ENCODE data around the gene DIS3L2. TPM values are rescaled to one million over a fixed set of nuclear protein-coding genes. Genes with fewer than 3 reads are reported as not detected.
"Not testable (repeated sequence)": the region's sequence is repeated elsewhere in the genome, so short reads cannot be mapped to it uniquely, and the experiment has no call there.

DIS3L2 gene
- total RNA-seq, 1 donor from 2014 or later: 32.2 TPM

DNA sequence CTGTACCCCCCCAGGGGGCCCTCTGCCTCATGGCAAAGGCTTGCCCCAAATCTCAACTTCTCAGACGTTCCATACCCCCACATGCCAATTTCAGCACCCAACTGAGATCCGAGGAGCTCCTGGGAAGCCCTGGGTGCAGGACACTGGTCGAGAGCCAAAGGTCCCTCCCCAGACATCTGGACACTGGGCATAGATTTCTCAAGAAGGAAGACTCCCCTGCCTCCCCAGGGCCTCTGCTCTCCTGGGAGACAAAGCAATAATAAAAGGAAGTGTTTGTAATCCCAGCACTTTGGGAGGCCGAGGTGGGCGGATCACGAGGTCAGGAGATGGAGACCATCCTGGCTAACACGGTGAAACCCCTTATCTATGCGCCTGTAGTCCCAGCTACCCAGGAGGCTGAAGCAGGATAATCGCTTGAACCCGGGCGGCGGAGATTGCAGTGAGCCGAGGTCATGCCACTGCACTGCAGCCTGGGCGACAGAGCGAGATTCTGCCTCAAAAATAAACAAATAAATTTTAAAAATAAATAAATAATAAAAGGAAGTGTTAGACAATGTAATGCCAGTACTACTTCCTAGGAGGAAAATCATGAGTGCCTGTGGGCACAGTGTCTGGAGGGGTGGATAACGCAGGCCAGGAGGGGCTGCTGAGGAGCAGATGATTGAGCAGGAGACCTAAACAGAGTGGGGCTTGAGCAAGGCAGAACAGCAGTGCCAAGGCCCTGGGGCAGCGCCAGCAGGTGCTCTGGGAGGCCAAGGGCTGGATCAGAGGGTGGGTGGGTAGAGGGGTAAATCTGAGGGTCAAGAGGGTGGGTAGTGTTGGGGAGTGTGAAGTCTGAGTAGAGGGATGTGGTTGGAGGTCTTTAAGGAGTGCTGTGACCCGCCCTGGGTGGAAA is 421.1 kb downstream of the DIS3L2 start:
- H3K9me3 ChIP-seq: no peaks in the 10 kb centered on the region
- intact Hi-C loops (cut with DNase I): no loop called here
- H3K4me1 ChIP-seq: peaks cover 14% of the 10 kb centered on the region
- H3K27me3 ChIP-seq: no peaks in the 10 kb centered on the region
- H3K36me3 ChIP-seq: no peaks in the 10 kb centered on the region
- no peak overlapping the region for H3K27ac ChIP-seq
- no peak for DNase-seq (ENCODE audit: extremely low spot score in 2 of 2)
- TF ChIP-seq POLR2AphosphoS5 (IDR thresholded peaks at IDR 0.05; ENCODE audit: insufficient read depth in 1 of 2, low read depth in 1 of 2) (no peak), POLR2A (IDR thresholded peaks at IDR 0.05) (no peak)
- TF ChIP-seq, protein P1, sequence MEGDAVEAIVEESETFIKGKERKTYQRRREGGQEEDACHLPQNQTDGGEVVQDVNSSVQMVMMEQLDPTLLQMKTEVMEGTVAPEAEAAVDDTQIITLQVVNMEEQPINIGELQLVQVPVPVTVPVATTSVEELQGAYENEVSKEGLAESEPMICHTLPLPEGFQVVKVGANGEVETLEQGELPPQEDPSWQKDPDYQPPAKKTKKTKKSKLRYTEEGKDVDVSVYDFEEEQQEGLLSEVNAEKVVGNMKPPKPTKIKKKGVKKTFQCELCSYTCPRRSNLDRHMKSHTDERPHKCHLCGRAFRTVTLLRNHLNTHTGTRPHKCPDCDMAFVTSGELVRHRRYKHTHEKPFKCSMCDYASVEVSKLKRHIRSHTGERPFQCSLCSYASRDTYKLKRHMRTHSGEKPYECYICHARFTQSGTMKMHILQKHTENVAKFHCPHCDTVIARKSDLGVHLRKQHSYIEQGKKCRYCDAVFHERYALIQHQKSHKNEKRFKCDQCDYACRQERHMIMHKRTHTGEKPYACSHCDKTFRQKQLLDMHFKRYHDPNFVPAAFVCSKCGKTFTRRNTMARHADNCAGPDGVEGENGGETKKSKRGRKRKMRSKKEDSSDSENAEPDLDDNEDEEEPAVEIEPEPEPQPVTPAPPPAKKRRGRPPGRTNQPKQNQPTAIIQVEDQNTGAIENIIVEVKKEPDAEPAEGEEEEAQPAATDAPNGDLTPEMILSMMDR (IDR thresholded peaks at IDR 0.05): no peak
- H3K4me3 ChIP-seq: no peak overlapping the region

DNA sequence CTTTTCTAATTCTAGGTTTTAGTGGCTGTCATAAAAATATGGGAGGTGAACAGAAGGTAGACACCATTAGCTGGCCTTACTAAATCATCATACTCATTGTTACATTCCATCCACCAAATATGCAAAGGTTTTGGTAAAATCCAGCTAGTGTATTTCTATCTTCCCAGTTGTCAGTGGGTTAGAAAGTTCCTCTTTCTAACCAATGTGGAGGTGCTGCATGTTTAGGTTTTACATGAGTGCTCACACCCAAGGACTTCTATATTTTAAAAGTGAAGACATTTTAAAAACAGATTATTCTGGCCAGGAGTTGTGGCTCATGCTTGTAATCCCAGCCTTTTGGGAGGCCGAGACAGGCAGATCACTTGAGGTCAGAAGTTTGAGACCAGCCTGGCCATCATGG is 423.0 kb downstream of the DIS3L2 start:
- H3K27me3 ChIP-seq: no peaks in the 10 kb centered on the region
- no peak overlapping the region for H3K27ac ChIP-seq
- no peaks in the 10 kb centered on the region for H3K9me3 ChIP-seq
- intact Hi-C loops (cut with DNase I): no loop called here
- peaks cover 14% of the 10 kb centered on the region for H3K4me1 ChIP-seq
- no peak for DNase-seq (ENCODE audit: extremely low spot score in 2 of 2)
- no peak overlapping the region for H3K4me3 ChIP-seq
- TF ChIP-seq POLR2AphosphoS5 (IDR thresholded peaks at IDR 0.05; ENCODE audit: insufficient read depth in 1 of 2, low read depth in 1 of 2): no peak
- no peak for TF ChIP-seq POLR2A (IDR thresholded peaks at IDR 0.05)
- TF ChIP-seq, protein P1 (IDR thresholded peaks at IDR 0.05): no peak
- no peaks in the 10 kb centered on the region for H3K36me3 ChIP-seq

DNA sequence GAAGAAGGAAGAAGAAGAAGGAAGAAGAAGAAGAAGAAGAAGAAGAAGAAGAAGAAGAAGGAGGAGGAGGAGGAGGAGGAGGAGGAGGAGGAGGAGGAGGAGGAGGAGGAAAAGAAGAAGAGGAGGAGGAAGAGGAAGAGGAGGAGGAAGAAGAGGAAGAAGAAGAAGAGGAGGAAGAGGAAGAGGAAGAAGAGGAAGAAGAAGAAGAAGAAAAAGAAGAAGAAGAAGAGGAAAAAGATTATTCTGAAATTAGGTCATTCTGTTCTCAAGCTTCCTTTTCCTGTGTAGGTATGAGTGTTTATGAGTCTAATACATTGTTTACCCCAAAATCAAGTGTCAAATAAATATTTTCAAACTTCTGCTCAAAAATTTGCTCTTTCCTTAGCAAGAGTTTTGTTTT is 423.5 kb downstream of the DIS3L2 start:
- intact Hi-C loops (cut with DNase I); H3K9me3 ChIP-seq; H3K4me3 ChIP-seq; H3K27me3 ChIP-seq; H3K36me3 ChIP-seq; DNase-seq (ENCODE audit: extremely low spot score in 2 of 2): not testable (repeated sequence)
- peaks cover 14% of the 10 kb centered on the region for H3K4me1 ChIP-seq
- peak overlapping the region; percentile 43 for H3K27ac ChIP-seq

DNA sequence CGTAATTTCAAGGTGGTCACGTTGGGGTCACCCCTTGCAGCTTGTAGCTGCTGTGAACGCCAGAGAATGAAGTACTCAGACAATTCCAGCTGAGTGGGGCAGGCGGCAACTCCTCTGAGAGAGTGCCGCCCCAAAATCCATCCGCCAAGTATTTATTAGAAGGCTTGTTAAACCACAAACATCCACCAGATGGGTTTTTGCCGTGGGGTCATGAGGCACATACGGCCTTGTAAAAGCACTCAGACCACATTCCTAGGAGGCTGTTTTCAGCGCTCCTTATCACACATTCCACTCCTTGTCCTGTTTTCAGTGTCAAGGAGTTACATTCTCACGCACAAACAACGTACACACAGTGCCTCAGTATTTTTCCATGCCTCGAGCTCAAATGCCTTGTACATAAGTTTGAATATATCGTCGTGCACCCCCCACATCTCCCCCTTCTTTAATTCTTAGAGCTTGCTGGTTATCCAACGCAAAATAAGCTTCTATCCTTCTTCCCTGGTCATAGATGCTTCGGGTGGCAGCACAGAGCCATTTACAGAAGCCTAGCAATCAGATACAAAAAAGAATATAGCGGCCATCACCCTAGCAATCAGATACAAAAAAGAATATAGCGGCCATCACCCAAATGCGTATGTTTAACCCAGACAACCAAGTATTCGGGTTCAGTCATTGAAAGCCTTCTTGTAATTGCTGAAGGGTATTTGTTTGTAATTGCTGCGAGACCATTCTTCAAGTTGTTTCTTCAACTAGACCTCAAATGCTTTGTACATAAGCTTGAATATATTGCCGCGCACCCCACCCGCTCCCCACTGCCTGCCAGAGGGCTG is 424.4 kb downstream of the DIS3L2 start:
- Histone ChIP-seq H3K27ac (peak overlapping the region; percentile 44), H3K9me3 (no peaks in the 10 kb centered on the region), H3K36me3 (no peaks in the 10 kb centered on the region), H3K4me3 (peak overlapping the region; percentile 33 to 38), H3K27me3 (no peaks in the 10 kb centered on the region), H3K4me1 (peaks cover 14% of the 10 kb centered on the region)
- DNase-seq (ENCODE audit: extremely low spot score in 2 of 2): no peak
- intact Hi-C loops (cut with DNase I): no loop called here
- TF ChIP-seq, protein P1 (IDR thresholded peaks at IDR 0.05): no peak
- peak in 1 of 2 donors; percentile 30 for TF ChIP-seq POLR2AphosphoS5 (IDR thresholded peaks at IDR 0.05; ENCODE audit: insufficient read depth in 1 of 2, low read depth in 1 of 2)

DNA sequence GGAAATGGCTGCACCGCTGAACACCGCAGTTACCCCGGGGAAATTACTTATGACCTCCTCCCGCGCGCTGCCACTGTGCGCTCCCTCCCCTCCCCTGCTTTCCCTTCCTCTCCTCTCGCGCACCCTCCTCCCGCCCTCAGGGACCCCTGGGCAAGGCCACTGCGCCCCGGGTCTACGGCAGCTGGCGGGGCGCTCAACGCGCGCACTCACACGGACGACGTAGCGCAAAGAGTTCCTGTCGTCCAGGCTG is 424.9 kb downstream of the DIS3L2 start:
- no peaks in the 10 kb centered on the region for H3K27me3 ChIP-seq

More for the DNA sequence above, 424.9 kb downstream of the DIS3L2 start:
- peak overlapping the region; percentile 33 to 38 for H3K4me3 ChIP-seq
- H3K27ac ChIP-seq: peak overlapping the region; percentile 44
- no peaks in the 10 kb centered on the region for H3K36me3 ChIP-seq
- TF ChIP-seq, protein P1 (IDR thresholded peaks at IDR 0.05): no peak
- TF ChIP-seq POLR2A (IDR thresholded peaks at IDR 0.05) (no peak), POLR2AphosphoS5 (IDR thresholded peaks at IDR 0.05; ENCODE audit: insufficient read depth in 1 of 2, low read depth in 1 of 2) (no peak)
- no peak for DNase-seq (ENCODE audit: extremely low spot score in 2 of 2)
- peaks cover 14% of the 10 kb centered on the region for H3K4me1 ChIP-seq
- H3K9me3 ChIP-seq: no peaks in the 10 kb centered on the region
- intact Hi-C loops (cut with DNase I): no loop called here

MicroRNAs within 50 kb of the gene (microRNA counts, 767-probe panel; counts per million panel counts)
- microRNA hsa-miR-562: 238 to 261 counts per million in 2 donors

Small RNAs within 50 kb of the gene (microRNA-seq; reads per million reads assigned to microRNA genes)
- gene MIR562 (ENCODE audit: borderline number of aligned reads, borderline replicate concordance): not detected

Small RNAs within 50 kb of the gene (small RNA-seq; reads per million reads assigned to genes)
- gene AC068134.3 (not detected), gene AC068134.4 (not detected), gene MIR562 (not detected)

Other genes with a start within 250 kb of the DIS3L2 start
- gene PDE6D, start 180.4 kb upstream of the DIS3L2 start, total RNA-seq: 23.6 TPM
- 21.1 TPM for gene COPS7B, start 175.3 kb upstream of the DIS3L2 start, total RNA-seq
- gene NPPC, start 35.3 kb upstream of the DIS3L2 start, total RNA-seq: 16.0 TPM